HepG2 (cell line): Measurements from ENCODE around the gene LENG1. TPM values are rescaled to one million over a fixed set of nuclear protein-coding genes. Genes with fewer than 3 reads are reported as not detected.

Experiments
- ATF2 ChIP-seq: sonication (generic); formaldehyde crosslinking; IDR thresholded peaks from 2 replicates; pipeline ENCODE4 v1.4.0; 2020; ENCODE audit warnings: missing genetic modification reagents
- GATA4 ChIP-seq: sonication (generic); IDR thresholded peaks from 2 replicates; pipeline ENCODE4 v1.6.1; 2016; ENCODE audit warnings: antibody characterized with exemption, low read depth, borderline replicate concordance
- HMGXB4 ChIP-seq, 2 experiments: sonication (generic) in 1 of 2; formaldehyde crosslinking in 1 of 2; IDR thresholded peaks; 2 replicates each; pipeline versions ENCODE4 v1.4.0 to v1.6.1; 2018 to 2020; ENCODE audit warnings: missing genetic modification reagents in 2 of 2, borderline replicate concordance in 1 of 2, low read depth in 1 of 2, mild to moderate bottlenecking in 1 of 2, missing biosample characterization in 1 of 2
- IKZF5 ChIP-seq: IDR thresholded peaks from 2 replicates; pipeline ENCODE4 v1.6.1; 2018; ENCODE audit warnings: missing genetic modification reagents, mild to moderate bottlenecking, missing compliant biosample characterization
- LCORL ChIP-seq, 2 experiments: fragments of 450-650 bp in 1 of 2; sonication (generic) in 1 of 2; formaldehyde crosslinking in 1 of 2; IDR thresholded peaks; 2 replicates each; pipeline versions ENCODE4 v1.5.0 to v1.6.1; 2017 to 2020; ENCODE audit warnings: antibody characterized with exemption in 1 of 2, missing genetic modification reagents in 1 of 2
- SP1 ChIP-seq, 2 experiments: fragments of 450-650 bp in 1 of 2; sonication (generic) in 1 of 2; formaldehyde crosslinking in 1 of 2; IDR thresholded peaks; 2 replicates each; pipeline versions ENCODE4 v1.4.0 to v1.6.1; 2016 to 2020; ENCODE audit warnings: missing genetic modification reagents in 1 of 2
- ZHX2 ChIP-seq, 2 experiments: sonication (generic) in 1 of 2; formaldehyde crosslinking in 1 of 2; IDR thresholded peaks; 2 replicates each; pipeline versions ENCODE4 v1.6.1 to v1.9.0; 2014 to 2022; ENCODE audit warnings: antibody characterized with exemption in 1 of 2, borderline replicate concordance in 1 of 2, inconsistent platforms in 1 of 2, low read depth in 1 of 2, missing genetic modification reagents in 1 of 2
- ZNF687 ChIP-seq: sonication (generic); formaldehyde crosslinking; IDR thresholded peaks from 2 replicates; pipeline ENCODE4 v1.5.1; 2020; ENCODE audit warnings: mild to moderate bottlenecking, missing genetic modification reagents, moderate library complexity
- ZNF772 ChIP-seq: sonication (generic); formaldehyde crosslinking; IDR thresholded peaks from 2 replicates; pipeline ENCODE4 v1.5.0; 2020; ENCODE audit warnings: mild to moderate bottlenecking, missing genetic modification reagents
- ZNF841 ChIP-seq: sonication (generic); formaldehyde crosslinking; IDR thresholded peaks from 2 replicates; pipeline ENCODE4 v1.8.1; 2023; ENCODE audit warnings: missing genetic modification reagents, borderline replicate concordance
- polyA plus RNA-seq, 8 experiments: library from polyadenylated mRNA; depleted of rRNA in 3 of 8; stranded (reverse) in 7 of 8; unstranded in 1 of 8; fragments of >200 nt; fragmentation: Illumina TruSeq in 4 of 8; extraction: Trizol in 4 of 8; gene quantifications; 2 replicates each; pipeline versions ENCODE4 v1.2.1 to v1.2.3, GENCODE V29; 2011 to 2016; ENCODE audit warnings: low read depth in 4 of 8, missing spikeins in 1 of 8, mixed read lengths in 1 of 8; ENCODE audit not compliant: insufficient read depth in 1 of 8
- total RNA-seq, 5 experiments: library from RNA; depleted of rRNA; stranded (reverse); fragments of >200 nt; fragmentation: Illumina TruSeq; extraction: Trizol; gene quantifications; 2 replicates each; pipeline ENCODE4 v1.2.3, GENCODE V29; 2016; ENCODE audit warnings: low read depth in 1 of 5

The LENG1 gene
- total and polyA plus RNA-seq, 2 of the 13 experiments (the other 11 are each of a cell fraction or from before 2014, with no cell fraction given): 1.8 to 3.8 TPM

GRCh38 chr19:54189735-54190502 lies 30.4 kb upstream of the LENG1 start (continued):
- TF ChIP-seq ZNF687 (CRISPR knock-in tag) (peak; percentile 43), ZNF841 (CRISPR knock-in tag) (no peak), ZNF772 (peak; percentile 62), LCORL (IDR thresholded peaks at IDR 0.05) (no peak), LCORL (CRISPR knock-in tag; IDR thresholded peaks at IDR 0.05) (no peak; the same call in 1 of the 2 replicates), ATF2 (CRISPR knock-in tag) (no peak; the same call in 1 of the 2 replicates), HMGXB4 (CRISPR knock-in tag; IDR thresholded peaks at IDR 0.05; ENCODE audit: borderline replicate concordance in 1 of 2, low read depth in 1 of 2) (no peak), GATA4 (no peak), IKZF5 (CRISPR knock-in tag) (no peak; the same call in 1 of the 2 replicates), SP1 (IDR thresholded peaks at IDR 0.05) (peak; percentile 79), SP1 (CRISPR knock-in tag; IDR thresholded peaks at IDR 0.05) (peak; percentile 90), ZHX2 (IDR thresholded peaks at IDR 0.05; ENCODE audit: low read depth) (0 out of 2 replicates have a peak, but pooled peaks have one; percentile 55), ZHX2 (CRISPR knock-in tag; IDR thresholded peaks at IDR 0.05; ENCODE audit: borderline replicate concordance) (no peak; the same call in 1 of the 2 replicates)
